GM23338 (cell line): ENCODE data around the gene CD247. TPM values are rescaled to one million over a fixed set of nuclear protein-coding genes. Genes with fewer than 3 reads are reported as not detected.

ENCODE experiments used
- ATAC-seq: fragments of 200-7000 bp; cut with Tn5 transposase; 3 replicates; pipeline ENCODE4 v1.9.1; 2020
- DNase-seq: peaks from one replicate; pipeline ENCODE4 v3.0.0-alpha.2; 2015; ENCODE audit warnings: low spot score
- H2AFZ ChIP-seq: fragments of 200-600 bp; sonication (generic); 2 replicates; pipeline ENCODE4 v1.8.0; 2016; ENCODE audit warnings: antibody characterized with exemption, mild to moderate bottlenecking, moderate library complexity
- H3F3A ChIP-seq: fragments of 200-600 bp; sonication (generic); replicated peaks from 2 replicates; pipeline ENCODE4 v1.8.0; 2017; ENCODE audit warnings: antibody characterized with exemption, mixed run types, low read depth
- H3K27ac ChIP-seq: fragments of 200-600 bp; sonication (generic); 2 replicates; pipeline ENCODE4 v1.6.1; 2016; ENCODE audit warnings: low read depth
- H3K27me3 ChIP-seq: fragments of 200-600 bp; sonication (generic); 2 replicates; pipeline ENCODE4 v1.8.0; 2016; ENCODE audit warnings: mild to moderate bottlenecking, mixed run types, moderate library complexity; ENCODE audit not compliant: insufficient read depth
- H3K36me3 ChIP-seq: fragments of 200-600 bp; sonication (generic); 2 replicates; pipeline ENCODE4 v1.8.0; 2016; ENCODE audit warnings: mild to moderate bottlenecking; ENCODE audit not compliant: insufficient read depth
- H3K4me1 ChIP-seq: fragments of 200-600 bp; sonication (generic); 2 replicates; pipeline ENCODE4 v1.8.0; 2016; ENCODE audit warnings: mild to moderate bottlenecking, moderate library complexity; ENCODE audit not compliant: insufficient read depth
- H3K4me2 ChIP-seq: fragments of 200-600 bp; sonication (generic); 2 replicates; pipeline ENCODE4 v1.7.1; 2017; ENCODE audit warnings: mixed run types
- H3K4me3 ChIP-seq: fragments of 200-600 bp; sonication (generic); 2 replicates; pipeline ENCODE4 v1.6.1; 2016; ENCODE audit warnings: mixed run types
- H3K79me2 ChIP-seq: fragments of 200-600 bp; sonication (generic); replicated peaks from 2 replicates; pipeline ENCODE4 v1.8.0; 2017; ENCODE audit warnings: mild to moderate bottlenecking; ENCODE audit not compliant: insufficient read depth
- H3K9me2 ChIP-seq: fragments of 200-600 bp; sonication (generic); 2 replicates; pipeline ENCODE4 v1.8.0; 2017; ENCODE audit not compliant: insufficient read depth
- H4K20me1 ChIP-seq: fragments of 200-600 bp; sonication (generic); replicated peaks from 2 replicates; pipeline ENCODE4 v1.8.0; 2017; ENCODE audit warnings: mild to moderate bottlenecking; ENCODE audit not compliant: insufficient read depth
- H3K27ac Mint-ChIP-seq: 2 replicates; pipeline ENCODE4 v1.8.0; 2020; ENCODE audit warnings: inconsistent platforms, mild to moderate bottlenecking, moderate library complexity, mixed read lengths
- H3K27me3 Mint-ChIP-seq: 3 replicates; pipeline ENCODE4 v1.8.0; 2022; ENCODE audit warnings: low read depth, mild to moderate bottlenecking, moderate library complexity, mixed read lengths, inconsistent platforms; ENCODE audit not compliant: insufficient read depth, poor library complexity
- H3K36me3 Mint-ChIP-seq: 3 replicates; pipeline ENCODE4 v1.8.0; 2021; ENCODE audit warnings: low read depth, mild to moderate bottlenecking, inconsistent platforms, moderate library complexity, mixed read lengths
- H3K4me1 Mint-ChIP-seq: 3 replicates; pipeline ENCODE4 v1.8.0; 2020; ENCODE audit warnings: mild to moderate bottlenecking, inconsistent platforms, mixed read lengths
- H3K4me3 Mint-ChIP-seq: 3 replicates; pipeline ENCODE4 v1.8.0; 2021; ENCODE audit warnings: moderate library complexity, mild to moderate bottlenecking, inconsistent platforms, mixed read lengths
- H3K9me3 Mint-ChIP-seq: 3 replicates; pipeline ENCODE4 v1.8.0; 2020; ENCODE audit warnings: moderate library complexity, mild to moderate bottlenecking, inconsistent platforms, mixed read lengths
- CREB1 ChIP-seq: fragments of 250-450 bp; sonication (Bioruptor Pico); IDR thresholded peaks from 2 replicates; pipeline ENCODE4 v1.5.0; 2020; ENCODE audit warnings: low read depth, mild to moderate bottlenecking, moderate library complexity
- EZH2 ChIP-seq: fragments of 200-600 bp; sonication (generic); IDR thresholded peaks from one replicate; pipeline ENCODE4 v1.8.0; 2017; ENCODE audit warnings: antibody characterized with exemption, mild to moderate bottlenecking, low read depth; ENCODE audit not compliant: unreplicated experiment
- EZH2phosphoT487 ChIP-seq: fragments of 200-600 bp; sonication (generic); IDR thresholded peaks from one replicate; pipeline ENCODE4 v1.8.1; 2018; ENCODE audit warnings: antibody characterized with exemption; ENCODE audit not compliant: unreplicated experiment
- JUNB ChIP-seq: IDR thresholded peaks from one replicate; pipeline ENCODE4 v1.6.1; 2016; ENCODE audit warnings: antibody characterized with exemption; ENCODE audit not compliant: unreplicated experiment
- NANOG ChIP-seq: IDR thresholded peaks from 2 replicates; pipeline ENCODE4 v1.6.1; 2016; ENCODE audit warnings: antibody characterized with exemption, borderline replicate concordance
- POLR2AphosphoS5 ChIP-seq: IDR thresholded peaks from 2 replicates; pipeline ENCODE4 v1.6.1; 2016; ENCODE audit warnings: antibody characterized with exemption, low read depth
- REST ChIP-seq: IDR thresholded peaks from one replicate; pipeline ENCODE4 v1.6.1; 2018; ENCODE audit warnings: antibody characterized with exemption; ENCODE audit not compliant: unreplicated experiment
- STAT1 ChIP-seq: IDR thresholded peaks from one replicate; pipeline ENCODE4 v1.6.1; 2016; ENCODE audit warnings: antibody characterized with exemption; ENCODE audit not compliant: unreplicated experiment
- ZNF331 ChIP-seq: fragments of 250-450 bp; sonication (Bioruptor Pico); IDR thresholded peaks from 2 replicates; pipeline ENCODE4 v1.5.0; 2020; ENCODE audit warnings: low read depth, mild to moderate bottlenecking, moderate library complexity
- polyA plus RNA-seq: library from polyadenylated mRNA; unstranded; fragments of >200 nt; fragmentation: Nextera tagmentation; extraction: Ambion mirVana; gene quantifications from 2 replicates; pipeline ENCODE4 v1.2.1, GENCODE V29; 2016
- total RNA-seq: library from RNA; depleted of rRNA; stranded (reverse); fragments of >200 nt; shearing (Covaris generic); gene quantifications from 2 replicates; pipeline ENCODE4 v1.2.3, GENCODE V29; 2014
- TF ChIP-seq, protein P1 (sequence below): fragments of 250-450 bp; sonication (Bioruptor Pico); IDR thresholded peaks from 2 replicates; pipeline ENCODE4 v1.5.0; 2020; ENCODE audit warnings: mild to moderate bottlenecking, moderate library complexity

CD247 gene
- total and polyA plus RNA-seq, 2 experiments from 2014 or later: 1.2 to 1.4 TPM

GRCh38 chr1:167467126-167467710 is 51.1 kb downstream of the CD247 start (continued):
- TF ChIP-seq, protein P1, sequence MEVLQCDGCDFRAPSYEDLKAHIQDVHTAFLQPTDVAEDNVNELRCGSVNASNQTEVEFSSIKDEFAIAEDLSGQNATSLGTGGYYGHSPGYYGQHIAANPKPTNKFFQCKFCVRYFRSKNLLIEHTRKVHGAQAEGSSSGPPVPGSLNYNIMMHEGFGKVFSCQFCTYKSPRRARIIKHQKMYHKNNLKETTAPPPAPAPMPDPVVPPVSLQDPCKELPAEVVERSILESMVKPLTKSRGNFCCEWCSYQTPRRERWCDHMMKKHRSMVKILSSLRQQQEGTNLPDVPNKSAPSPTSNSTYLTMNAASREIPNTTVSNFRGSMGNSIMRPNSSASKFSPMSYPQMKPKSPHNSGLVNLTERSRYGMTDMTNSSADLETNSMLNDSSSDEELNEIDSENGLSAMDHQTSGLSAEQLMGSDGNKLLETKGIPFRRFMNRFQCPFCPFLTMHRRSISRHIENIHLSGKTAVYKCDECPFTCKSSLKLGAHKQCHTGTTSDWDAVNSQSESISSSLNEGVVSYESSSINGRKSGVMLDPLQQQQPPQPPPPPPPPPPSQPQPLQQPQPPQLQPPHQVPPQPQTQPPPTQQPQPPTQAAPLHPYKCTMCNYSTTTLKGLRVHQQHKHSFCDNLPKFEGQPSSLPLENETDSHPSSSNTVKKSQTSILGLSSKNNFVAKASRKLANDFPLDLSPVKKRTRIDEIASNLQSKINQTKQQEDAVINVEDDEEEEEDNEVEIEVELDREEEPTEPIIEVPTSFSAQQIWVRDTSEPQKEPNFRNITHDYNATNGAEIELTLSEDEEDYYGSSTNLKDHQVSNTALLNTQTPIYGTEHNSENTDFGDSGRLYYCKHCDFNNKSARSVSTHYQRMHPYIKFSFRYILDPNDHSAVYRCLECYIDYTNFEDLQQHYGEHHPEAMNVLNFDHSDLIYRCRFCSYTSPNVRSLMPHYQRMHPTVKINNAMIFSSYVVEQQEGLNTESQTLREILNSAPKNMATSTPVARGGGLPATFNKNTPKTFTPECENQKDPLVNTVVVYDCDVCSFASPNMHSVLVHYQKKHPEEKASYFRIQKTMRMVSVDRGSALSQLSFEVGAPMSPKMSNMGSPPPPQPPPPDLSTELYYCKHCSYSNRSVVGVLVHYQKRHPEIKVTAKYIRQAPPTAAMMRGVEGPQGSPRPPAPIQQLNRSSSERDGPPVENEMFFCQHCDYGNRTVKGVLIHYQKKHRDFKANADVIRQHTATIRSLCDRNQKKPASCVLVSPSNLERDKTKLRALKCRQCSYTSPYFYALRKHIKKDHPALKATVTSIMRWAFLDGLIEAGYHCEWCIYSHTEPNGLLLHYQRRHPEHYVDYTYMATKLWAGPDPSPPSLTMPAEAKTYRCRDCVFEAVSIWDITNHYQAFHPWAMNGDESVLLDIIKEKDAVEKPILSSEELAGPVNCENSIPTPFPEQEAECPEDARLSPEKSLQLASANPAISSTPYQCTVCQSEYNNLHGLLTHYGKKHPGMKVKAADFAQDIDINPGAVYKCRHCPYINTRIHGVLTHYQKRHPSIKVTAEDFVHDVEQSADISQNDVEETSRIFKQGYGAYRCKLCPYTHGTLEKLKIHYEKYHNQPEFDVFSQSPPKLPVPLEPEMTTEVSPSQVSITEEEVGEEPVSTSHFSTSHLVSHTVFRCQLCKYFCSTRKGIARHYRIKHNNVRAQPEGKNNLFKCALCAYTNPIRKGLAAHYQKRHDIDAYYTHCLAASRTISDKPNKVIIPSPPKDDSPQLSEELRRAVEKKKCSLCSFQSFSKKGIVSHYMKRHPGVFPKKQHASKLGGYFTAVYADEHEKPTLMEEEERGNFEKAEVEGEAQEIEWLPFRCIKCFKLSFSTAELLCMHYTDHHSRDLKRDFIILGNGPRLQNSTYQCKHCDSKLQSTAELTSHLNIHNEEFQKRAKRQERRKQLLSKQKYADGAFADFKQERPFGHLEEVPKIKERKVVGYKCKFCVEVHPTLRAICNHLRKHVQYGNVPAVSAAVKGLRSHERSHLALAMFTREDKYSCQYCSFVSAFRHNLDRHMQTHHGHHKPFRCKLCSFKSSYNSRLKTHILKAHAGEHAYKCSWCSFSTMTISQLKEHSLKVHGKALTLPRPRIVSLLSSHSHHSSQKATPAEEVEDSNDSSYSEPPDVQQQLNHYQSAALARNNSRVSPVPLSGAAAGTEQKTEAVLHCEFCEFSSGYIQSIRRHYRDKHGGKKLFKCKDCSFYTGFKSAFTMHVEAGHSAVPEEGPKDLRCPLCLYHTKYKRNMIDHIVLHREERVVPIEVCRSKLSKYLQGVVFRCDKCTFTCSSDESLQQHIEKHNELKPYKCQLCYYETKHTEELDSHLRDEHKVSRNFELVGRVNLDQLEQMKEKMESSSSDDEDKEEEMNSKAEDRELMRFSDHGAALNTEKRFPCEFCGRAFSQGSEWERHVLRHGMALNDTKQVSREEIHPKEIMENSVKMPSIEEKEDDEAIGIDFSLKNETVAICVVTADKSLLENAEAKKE (CRISPR knock-in tag): no peak

DNA sequence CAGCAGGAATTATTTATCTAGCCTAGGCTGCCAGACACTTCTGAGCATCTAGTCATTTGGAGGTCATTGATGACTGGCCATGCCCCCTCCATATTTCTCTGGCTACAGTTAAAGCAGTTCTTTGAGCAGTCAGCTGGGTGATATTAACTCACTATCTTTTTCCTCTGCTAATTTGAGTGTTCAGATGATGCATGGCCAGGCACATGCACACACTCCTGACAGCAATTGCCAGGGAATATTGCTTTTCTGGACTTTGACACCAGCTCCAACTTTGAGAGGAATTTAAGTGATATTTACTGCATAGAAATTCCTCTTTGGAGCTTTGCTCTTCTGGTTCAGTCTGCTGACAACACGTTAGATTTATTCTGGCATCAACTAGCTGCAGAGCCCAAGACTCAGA is 52.6 kb downstream of the CD247 start:
- Mint-ChIP-seq H3K9me3 (no peaks in the 10 kb centered on the region), H3K27ac (no peak overlapping the region), H3K4me1 (peaks cover 37% of the 10 kb centered on the region), H3K4me3 (no peak overlapping the region), H3K27me3 (peaks cover 2% of the 10 kb centered on the region), H3K36me3 (no peaks in the 10 kb centered on the region)
- no peak for DNase-seq
- Histone ChIP-seq H3K27ac (no peak overlapping the region), H3K36me3 (no peaks in the 10 kb centered on the region), H3F3A (no peaks in the 10 kb centered on the region), H3K4me2 (no peak overlapping the region), H3K4me3 (no peak overlapping the region), H2AFZ (no peak overlapping the region), H3K27me3 (no peaks in the 10 kb centered on the region), H3K79me2 (no peaks in the 10 kb centered on the region), H3K9me2 (no peaks in the 10 kb centered on the region), H3K4me1 (peaks cover 12% of the 10 kb centered on the region), H4K20me1 (no peaks in the 10 kb centered on the region)
- no peak for ATAC-seq
- TF ChIP-seq POLR2AphosphoS5 (no peak), NANOG (no peak), EZH2 (no peak), ZNF331 (no peak), STAT1 (no peak), REST (no peak), CREB1 (no peak), JUNB (no peak), EZH2phosphoT487 (no peak)
